DND-41 (cell line): ENCODE measurements around the gene CLDN20.

Experiments
- EZH2 ChIP-seq: IDR thresholded peaks from 3 replicates; pipeline ENCODE4 v1.6.1; 2012; ENCODE audit warnings: borderline replicate concordance, low read depth, mild to moderate bottlenecking, moderate library complexity, low read length, inconsistent platforms; ENCODE audit not compliant: severe bottlenecking
- TF ChIP-seq, protein P1 (sequence below): IDR thresholded peaks from 2 replicates; pipeline ENCODE4 v1.5.1; 2012; ENCODE audit warnings: borderline replicate concordance, low read length, moderate library complexity, mild to moderate bottlenecking; ENCODE audit not compliant: poor library complexity, severe bottlenecking; ENCODE audit errors: extremely low read depth

DNA sequence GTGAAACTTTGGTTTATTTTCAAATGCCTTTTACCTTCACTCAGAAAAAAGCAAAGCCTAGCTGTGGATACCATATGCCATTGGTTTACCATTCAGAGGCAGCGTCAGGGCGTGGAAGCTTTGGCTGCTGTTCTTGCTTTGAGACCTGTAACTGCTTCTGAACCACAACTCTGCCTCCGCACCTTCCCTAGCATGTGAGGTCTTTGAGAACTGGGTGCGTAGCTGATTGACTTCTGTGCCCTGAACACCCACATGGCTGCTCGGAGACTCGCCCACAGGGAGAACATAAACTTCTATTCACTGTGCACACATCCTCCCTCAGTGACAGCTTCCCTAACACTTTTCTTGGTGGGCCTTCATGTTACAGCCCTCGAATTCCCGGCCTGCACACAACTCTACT lies 11.2 kb upstream of the CLDN20 start:
- TF ChIP-seq, protein P1, sequence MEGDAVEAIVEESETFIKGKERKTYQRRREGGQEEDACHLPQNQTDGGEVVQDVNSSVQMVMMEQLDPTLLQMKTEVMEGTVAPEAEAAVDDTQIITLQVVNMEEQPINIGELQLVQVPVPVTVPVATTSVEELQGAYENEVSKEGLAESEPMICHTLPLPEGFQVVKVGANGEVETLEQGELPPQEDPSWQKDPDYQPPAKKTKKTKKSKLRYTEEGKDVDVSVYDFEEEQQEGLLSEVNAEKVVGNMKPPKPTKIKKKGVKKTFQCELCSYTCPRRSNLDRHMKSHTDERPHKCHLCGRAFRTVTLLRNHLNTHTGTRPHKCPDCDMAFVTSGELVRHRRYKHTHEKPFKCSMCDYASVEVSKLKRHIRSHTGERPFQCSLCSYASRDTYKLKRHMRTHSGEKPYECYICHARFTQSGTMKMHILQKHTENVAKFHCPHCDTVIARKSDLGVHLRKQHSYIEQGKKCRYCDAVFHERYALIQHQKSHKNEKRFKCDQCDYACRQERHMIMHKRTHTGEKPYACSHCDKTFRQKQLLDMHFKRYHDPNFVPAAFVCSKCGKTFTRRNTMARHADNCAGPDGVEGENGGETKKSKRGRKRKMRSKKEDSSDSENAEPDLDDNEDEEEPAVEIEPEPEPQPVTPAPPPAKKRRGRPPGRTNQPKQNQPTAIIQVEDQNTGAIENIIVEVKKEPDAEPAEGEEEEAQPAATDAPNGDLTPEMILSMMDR: no peak
- no peak for TF ChIP-seq EZH2
